ENCODE data around the gene COMP.

DNA sequence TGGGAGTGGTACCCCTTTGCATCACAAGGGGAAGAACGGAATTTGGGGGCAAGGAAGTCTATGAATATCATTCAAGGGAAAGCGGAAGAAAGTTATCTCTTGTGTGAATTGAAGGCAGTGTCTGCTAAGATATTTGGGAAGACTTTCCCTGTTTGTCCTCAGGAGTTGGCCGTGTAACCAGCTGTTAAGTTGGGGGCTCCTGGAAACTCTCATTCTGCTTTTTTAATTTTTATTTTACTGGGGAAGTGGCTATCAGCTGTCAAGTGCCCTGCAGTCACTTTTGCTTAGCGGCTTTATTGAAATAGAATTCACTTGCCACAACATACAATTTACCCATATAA lies 43.5 kb upstream of the COMP start:
- TF ChIP-seq CTCF (IDR thresholded peaks at IDR 0.05) (no peak), ZFX (IDR thresholded peaks at IDR 0.05; ENCODE audit: borderline replicate concordance) (no peak)

Data from 22Rv1 (cell line).